ENCODE measurements around the gene RGS3.

GRCh38 chr9:113488071-113488470 is 24.5 kb downstream of the RGS3 start:
- TF ChIP-seq POLR2AphosphoS5 (IDR thresholded peaks at IDR 0.05; ENCODE audit: low read depth) (no peak), CTCF (IDR thresholded peaks at IDR 0.05; ENCODE audit: insufficient read depth, low read length) (no peak), GABPA (IDR thresholded peaks at IDR 0.05; ENCODE audit: low read depth) (no peak), SPI1 (IDR thresholded peaks at IDR 0.05; ENCODE audit: borderline replicate concordance, low read depth) (no peak)
- TF ChIP-seq, protein P1, sequence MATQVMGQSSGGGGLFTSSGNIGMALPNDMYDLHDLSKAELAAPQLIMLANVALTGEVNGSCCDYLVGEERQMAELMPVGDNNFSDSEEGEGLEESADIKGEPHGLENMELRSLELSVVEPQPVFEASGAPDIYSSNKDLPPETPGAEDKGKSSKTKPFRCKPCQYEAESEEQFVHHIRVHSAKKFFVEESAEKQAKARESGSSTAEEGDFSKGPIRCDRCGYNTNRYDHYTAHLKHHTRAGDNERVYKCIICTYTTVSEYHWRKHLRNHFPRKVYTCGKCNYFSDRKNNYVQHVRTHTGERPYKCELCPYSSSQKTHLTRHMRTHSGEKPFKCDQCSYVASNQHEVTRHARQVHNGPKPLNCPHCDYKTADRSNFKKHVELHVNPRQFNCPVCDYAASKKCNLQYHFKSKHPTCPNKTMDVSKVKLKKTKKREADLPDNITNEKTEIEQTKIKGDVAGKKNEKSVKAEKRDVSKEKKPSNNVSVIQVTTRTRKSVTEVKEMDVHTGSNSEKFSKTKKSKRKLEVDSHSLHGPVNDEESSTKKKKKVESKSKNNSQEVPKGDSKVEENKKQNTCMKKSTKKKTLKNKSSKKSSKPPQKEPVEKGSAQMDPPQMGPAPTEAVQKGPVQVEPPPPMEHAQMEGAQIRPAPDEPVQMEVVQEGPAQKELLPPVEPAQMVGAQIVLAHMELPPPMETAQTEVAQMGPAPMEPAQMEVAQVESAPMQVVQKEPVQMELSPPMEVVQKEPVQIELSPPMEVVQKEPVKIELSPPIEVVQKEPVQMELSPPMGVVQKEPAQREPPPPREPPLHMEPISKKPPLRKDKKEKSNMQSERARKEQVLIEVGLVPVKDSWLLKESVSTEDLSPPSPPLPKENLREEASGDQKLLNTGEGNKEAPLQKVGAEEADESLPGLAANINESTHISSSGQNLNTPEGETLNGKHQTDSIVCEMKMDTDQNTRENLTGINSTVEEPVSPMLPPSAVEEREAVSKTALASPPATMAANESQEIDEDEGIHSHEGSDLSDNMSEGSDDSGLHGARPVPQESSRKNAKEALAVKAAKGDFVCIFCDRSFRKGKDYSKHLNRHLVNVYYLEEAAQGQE (IDR thresholded peaks at IDR 0.05; ENCODE audit: insufficient replicate concordance, low read depth), result no peak
